Heart left ventricle (tissue), 13 donors: ENCODE measurements around the gene TENT4B.

ENCODE experiments used
- CTCF ChIP-seq, 12 donors: fragments of 200-600 bp; sonication (generic) in 4 of 12; IDR thresholded peaks; one replicate each; pipeline versions ENCODE4 v1.5.0 to v1.8.0; 2018 to 2022; ENCODE audit warnings: antibody characterized with exemption in 12 of 12, mild to moderate bottlenecking in 5 of 12
- POLR2A ChIP-seq, 2 donors: fragments of 450-650 bp; IDR thresholded peaks; one replicate each; pipeline ENCODE4 v1.6.1; 2017; ENCODE audit warnings: antibody characterized with exemption in 2 of 2, mild to moderate bottlenecking in 2 of 2, moderate library complexity in 2 of 2
- donor health status: ischemic (EF 13 %, LVEDD 7.1; RV severe dilation, severe dysfunction).
- donor health status: DM: no; HTN: yes; CAD: no.
- donor health status: DM: no; HTN: no; CAD: no.
- donor health status: ischemic (EF 25% LVEDD 6.9; RV normal size, moderate dysfunction).
- donor health status: ischemic (EF 25% LVEDD 5.7; RV mildly dilated, moderate dysfunction).
- donor health status: ischemic (EF 35%, LVEDD 5.7; RV mildly dilated, moderate dysfunction).
- donor health status: nonischemic (EF 11% LVEDD 7.7; RV severe dilation, severe dysfunction).
- donor health status: DM: yes; HTN: yes; CAD: no.
- donor health status: PGD.
- donor health status: ischemic (EF 29% LVEDD 5.4; RV normal size, mild dysfunction).
- donor health status: nonischemic (EF 23%, LVEDD 6.1; RV moderate dilation, normal function).

DNA sequence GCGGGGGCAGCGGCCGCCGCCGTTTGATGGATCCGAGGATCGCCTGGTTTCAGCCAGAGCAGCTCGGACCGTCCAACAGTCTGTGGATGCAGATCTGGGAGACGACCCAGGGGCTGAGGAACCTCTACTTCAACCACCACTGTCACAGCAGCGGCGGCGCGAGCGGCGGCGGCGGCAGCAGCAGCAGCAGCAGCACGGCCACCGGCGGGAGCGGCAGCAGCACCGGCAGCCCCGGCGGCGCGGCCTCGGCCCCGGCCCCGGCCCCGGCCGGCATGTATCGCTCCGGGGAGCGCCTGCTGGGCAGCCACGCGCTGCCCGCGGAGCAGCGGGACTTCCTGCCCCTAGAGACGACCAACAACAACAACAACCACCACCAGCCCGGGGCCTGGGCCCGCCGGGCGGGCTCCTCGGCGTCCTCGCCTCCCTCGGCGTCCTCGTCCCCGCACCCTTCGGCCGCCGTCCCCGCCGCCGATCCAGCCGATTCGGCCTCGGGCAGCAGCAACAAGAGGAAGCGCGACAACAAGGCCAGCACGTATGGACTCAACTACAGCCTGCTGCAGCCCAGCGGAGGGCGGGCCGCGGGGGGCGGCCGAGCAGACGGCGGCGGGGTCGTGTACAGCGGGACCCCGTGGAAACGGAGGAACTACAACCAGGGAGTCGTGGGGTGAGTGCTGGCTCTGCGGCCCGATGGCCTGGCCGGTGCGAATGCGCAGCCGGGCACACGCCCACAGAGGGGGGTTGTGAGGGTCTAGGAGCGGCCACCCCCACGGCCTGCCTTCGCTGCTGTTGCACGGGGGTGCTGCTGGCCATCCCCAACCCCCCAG, 702 bp downstream of the TENT4B start:
- TF ChIP-seq CTCF (IDR thresholded peaks at IDR 0.05) = no peak
- no peak for TF ChIP-seq POLR2A (IDR thresholded peaks at IDR 0.05)
